Measurements from ENCODE around the gene CBL.

The CBL gene

GRCh38 chr11:119315131-119316015 lies 109.2 kb downstream of the CBL start:
- no peak overlapping the region for H3K4me3 ChIP-seq (ENCODE audit: low read depth, low read length)
- no peak for DNase-seq (ENCODE audit: low read depth)
- TF ChIP-seq MAX (IDR thresholded peaks at IDR 0.05; ENCODE audit: low read depth, low read length) = no peak
- TF ChIP-seq CTCF (IDR thresholded peaks at IDR 0.05; ENCODE audit: low read depth, low read length) = no peak
- no peak for TF ChIP-seq MYC (IDR thresholded peaks at IDR 0.05; ENCODE audit: low read depth, low read length)
- TF ChIP-seq POLR2A (IDR thresholded peaks at IDR 0.05; ENCODE audit: extremely low read depth, insufficient read length) = no peak

- peak overlapping the region; percentile 50 for H3K4me3 ChIP-seq (ENCODE audit: low read depth, low read length)
- DNase-seq (ENCODE audit: low read depth) = no peak
- TF ChIP-seq POLR2A (IDR thresholded peaks at IDR 0.05; ENCODE audit: extremely low read depth, insufficient read length) (no peak), MYC (IDR thresholded peaks at IDR 0.05; ENCODE audit: low read depth, low read length) (no peak), MAX (IDR thresholded peaks at IDR 0.05; ENCODE audit: low read depth, low read length) (no peak), CTCF (IDR thresholded peaks at IDR 0.05; ENCODE audit: low read depth, low read length) (no peak)
Observed at GRCh38 chr11:119316016-119316728, 110.0 kb downstream of the CBL start.

- peak within 1 kb of the TSS; percentile 50 for H3K4me3 ChIP-seq (ENCODE audit: low read depth, low read length)
- peak; percentile 93 for DNase-seq (ENCODE audit: low read depth)
- TF ChIP-seq MYC (IDR thresholded peaks at IDR 0.05; ENCODE audit: low read depth, low read length) (no peak; the same call in 1 of the 2 replicates), CTCF (IDR thresholded peaks at IDR 0.05; ENCODE audit: low read depth, low read length) (no peak), POLR2A (IDR thresholded peaks at IDR 0.05; ENCODE audit: extremely low read depth, insufficient read length) (peak; percentile 74), MAX (IDR thresholded peaks at IDR 0.05; ENCODE audit: low read depth, low read length) (no peak)
Observed at GRCh38 chr11:119316729-119317591, 110.8 kb downstream of the CBL start, which contains the start of gene MCAM. TSS of gene MCAM (minus strand) at chr11:119317130. CDS start at chr11:119317101, 29 bp downstream.

- peak overlapping the region; percentile 46 for H3K4me3 ChIP-seq (ENCODE audit: low read depth, low read length)
- TF ChIP-seq CTCF (IDR thresholded peaks at IDR 0.05; ENCODE audit: low read depth, low read length) (no peak), POLR2A (IDR thresholded peaks at IDR 0.05; ENCODE audit: extremely low read depth, insufficient read length) (no peak), MYC (IDR thresholded peaks at IDR 0.05; ENCODE audit: low read depth, low read length) (no peak), MAX (IDR thresholded peaks at IDR 0.05; ENCODE audit: low read depth, low read length) (no peak)
Observed at GRCh38 chr11:119317592-119318239, 111.6 kb downstream of the CBL start.

More at GRCh38 chr11:119317592-119318239, 111.6 kb downstream of the CBL start:
- no peak for DNase-seq (ENCODE audit: low read depth)
